GM18951 (cell line): ENCODE measurements around the gene POMT2.
"Not testable (repeated sequence)": the region's sequence is repeated elsewhere in the genome, so short reads cannot be mapped to it uniquely, and the experiment has no call there.

Experiments used
- POLR2A ChIP-seq: IDR thresholded peaks from 4 replicates; pipeline ENCODE4 v1.6.1; 2011; ENCODE audit warnings: mild to moderate bottlenecking; ENCODE audit not compliant: insufficient read length, insufficient read depth; ENCODE audit errors: extremely low read depth
- in situ Hi-C: fragments of 300-500 bp; cut with MboI; formaldehyde crosslinking; loops from one replicate; pipeline ENCODE4 v1.12.0; 2022; ENCODE audit warnings: low sequenced_read_pairs, mixed read lengths, inconsistent platforms; ENCODE audit not compliant: unreplicated experiment

POMT2 gene

GRCh38 chr14:77302926-77303325 lies 17.8 kb downstream of the POMT2 start:
- no peak for TF ChIP-seq POLR2A
- in situ Hi-C loops: no loop called here

- in situ Hi-C loops: no loop called here
- no peak for TF ChIP-seq POLR2A
Measured at GRCh38 chr14:77301103-77301502, 19.6 kb downstream of the POMT2 start.

- no peak for TF ChIP-seq POLR2A
- in situ Hi-C loops: loop anchor here (5.0 kb wide), 1 partner anchor 248 kb away; no protein-coding TSS in a partner anchor
Measured at GRCh38 chr14:77299771-77300170, 20.9 kb downstream of the POMT2 start.

- in situ Hi-C loops: loop anchor here (5.0 kb wide), 1 partner anchor 250 kb away; no protein-coding TSS in a partner anchor
- TF ChIP-seq POLR2A: no peak
Measured at GRCh38 chr14:77296906-77297305, 23.8 kb downstream of the POMT2 start.

- no peak for TF ChIP-seq POLR2A
- in situ Hi-C loops: loop anchor here (5.0 kb wide), 1 partner anchor 251 kb away; no protein-coding TSS in a partner anchor
Measured at GRCh38 chr14:77296155-77296554, 24.5 kb downstream of the POMT2 start.

- in situ Hi-C loops: no loop called here
- TF ChIP-seq POLR2A: no peak
Measured at GRCh38 chr14:77290705-77291104, 30.0 kb downstream of the POMT2 start.

- in situ Hi-C loops: no loop called here
Measured at GRCh38 chr14:77286576-77286975, 34.1 kb downstream of the POMT2 start.

GRCh38 chr14:77284466-77284865 lies 36.2 kb downstream of the POMT2 start:
- TF ChIP-seq POLR2A: no peak
- in situ Hi-C loops: no loop called here

More at GRCh38 chr14:77286576-77286975, 34.1 kb downstream of the POMT2 start:
- TF ChIP-seq POLR2A: no peak

GRCh38 chr14:77284066-77284465 lies 36.6 kb downstream of the POMT2 start:
- in situ Hi-C loops: no loop called here
- TF ChIP-seq POLR2A: no peak

GRCh38 chr14:77281852-77282410 lies 38.8 kb downstream of the POMT2 start:
- in situ Hi-C loops: no loop called here
- TF ChIP-seq POLR2A: no peak

GRCh38 chr14:77280921-77281320 lies 39.8 kb downstream of the POMT2 start:
- in situ Hi-C loops: not testable (repeated sequence)

GRCh38 chr14:77279719-77280118 lies 41.0 kb downstream of the POMT2 start:
- TF ChIP-seq POLR2A: no peak
- in situ Hi-C loops: no loop called here

- in situ Hi-C loops: no loop called here
- TF ChIP-seq POLR2A: no peak
Measured at GRCh38 chr14:77278461-77279230, 42.0 kb downstream of the POMT2 start.

GRCh38 chr14:77276959-77277358 lies 43.7 kb downstream of the POMT2 start:
- no peak for TF ChIP-seq POLR2A
- in situ Hi-C loops: no loop called here
